GM12874 (cell line): ENCODE results near the gene NUDT14.

Source experiments
- CTCF ChIP-seq: IDR thresholded peaks from 2 replicates; pipeline ENCODE4 v1.5.1; 2011; ENCODE audit warnings: low read depth, mild to moderate bottlenecking, control low read depth, low read length, moderate library complexity; ENCODE audit not compliant: insufficient read depth

The NUDT14 gene

GRCh38 chr14:105145381-105146180 is 35.5 kb downstream of the NUDT14 start:
- TF ChIP-seq CTCF = no peak

GRCh38 chr14:105144666-105145380 is 36.3 kb downstream of the NUDT14 start:
- TF ChIP-seq CTCF = no peak

GRCh38 chr14:105144026-105144665 is 37.0 kb downstream of the NUDT14 start:
- TF ChIP-seq CTCF = no peak

- no peak for TF ChIP-seq CTCF
Measured at GRCh38 chr14:105143451-105144025, 37.6 kb downstream of the NUDT14 start.

GRCh38 chr14:105142651-105143450 is 38.3 kb downstream of the NUDT14 start:
- TF ChIP-seq CTCF = no peak

- no peak for TF ChIP-seq CTCF
Measured at GRCh38 chr14:105141486-105142281, 39.4 kb downstream of the NUDT14 start.
